ENCODE measurements around the gene PROM2. TPM values are rescaled to one million over a fixed set of nuclear protein-coding genes. Genes with fewer than 3 reads are reported as not detected.
A peak's percentile ranks its signal among the peaks of the same experiment; 100 is the strongest.

PROM2 gene
- total RNA-seq, 1 donor from 2014 or later = 18.5 TPM

DNA sequence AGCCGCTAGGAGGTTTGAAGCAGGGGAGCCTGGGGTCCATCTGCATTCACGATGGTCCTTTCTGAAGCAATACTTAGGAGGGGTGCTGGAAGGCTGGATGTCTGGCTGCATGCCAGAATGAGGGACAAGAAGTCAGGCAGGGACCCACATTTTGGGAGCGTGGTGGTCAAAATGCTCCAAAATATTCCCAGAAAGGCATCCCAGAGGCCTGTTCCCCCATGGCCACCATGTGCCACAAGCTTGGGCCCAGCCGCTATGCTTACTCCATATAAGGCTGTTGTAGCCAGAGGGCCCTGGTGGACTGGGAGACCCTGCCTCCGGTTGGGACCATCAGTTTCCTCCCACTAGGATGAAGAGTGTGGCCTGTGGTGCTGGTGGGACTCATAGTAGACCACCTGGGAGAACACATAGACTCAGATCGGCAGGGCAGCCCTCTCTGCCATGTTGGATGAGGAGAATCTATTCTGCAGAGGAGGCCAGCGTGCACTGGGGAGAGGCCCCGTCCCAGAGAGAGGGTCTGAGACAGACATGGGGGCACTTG, 3.6 kb upstream of the PROM2 start:
- TF ChIP-seq, protein P1, sequence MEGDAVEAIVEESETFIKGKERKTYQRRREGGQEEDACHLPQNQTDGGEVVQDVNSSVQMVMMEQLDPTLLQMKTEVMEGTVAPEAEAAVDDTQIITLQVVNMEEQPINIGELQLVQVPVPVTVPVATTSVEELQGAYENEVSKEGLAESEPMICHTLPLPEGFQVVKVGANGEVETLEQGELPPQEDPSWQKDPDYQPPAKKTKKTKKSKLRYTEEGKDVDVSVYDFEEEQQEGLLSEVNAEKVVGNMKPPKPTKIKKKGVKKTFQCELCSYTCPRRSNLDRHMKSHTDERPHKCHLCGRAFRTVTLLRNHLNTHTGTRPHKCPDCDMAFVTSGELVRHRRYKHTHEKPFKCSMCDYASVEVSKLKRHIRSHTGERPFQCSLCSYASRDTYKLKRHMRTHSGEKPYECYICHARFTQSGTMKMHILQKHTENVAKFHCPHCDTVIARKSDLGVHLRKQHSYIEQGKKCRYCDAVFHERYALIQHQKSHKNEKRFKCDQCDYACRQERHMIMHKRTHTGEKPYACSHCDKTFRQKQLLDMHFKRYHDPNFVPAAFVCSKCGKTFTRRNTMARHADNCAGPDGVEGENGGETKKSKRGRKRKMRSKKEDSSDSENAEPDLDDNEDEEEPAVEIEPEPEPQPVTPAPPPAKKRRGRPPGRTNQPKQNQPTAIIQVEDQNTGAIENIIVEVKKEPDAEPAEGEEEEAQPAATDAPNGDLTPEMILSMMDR (conservative IDR thresholded peaks at IDR 0.05) = no peak
- H3K27me3 Mint-ChIP-seq = no peaks in the 10 kb centered on the region

DNA sequence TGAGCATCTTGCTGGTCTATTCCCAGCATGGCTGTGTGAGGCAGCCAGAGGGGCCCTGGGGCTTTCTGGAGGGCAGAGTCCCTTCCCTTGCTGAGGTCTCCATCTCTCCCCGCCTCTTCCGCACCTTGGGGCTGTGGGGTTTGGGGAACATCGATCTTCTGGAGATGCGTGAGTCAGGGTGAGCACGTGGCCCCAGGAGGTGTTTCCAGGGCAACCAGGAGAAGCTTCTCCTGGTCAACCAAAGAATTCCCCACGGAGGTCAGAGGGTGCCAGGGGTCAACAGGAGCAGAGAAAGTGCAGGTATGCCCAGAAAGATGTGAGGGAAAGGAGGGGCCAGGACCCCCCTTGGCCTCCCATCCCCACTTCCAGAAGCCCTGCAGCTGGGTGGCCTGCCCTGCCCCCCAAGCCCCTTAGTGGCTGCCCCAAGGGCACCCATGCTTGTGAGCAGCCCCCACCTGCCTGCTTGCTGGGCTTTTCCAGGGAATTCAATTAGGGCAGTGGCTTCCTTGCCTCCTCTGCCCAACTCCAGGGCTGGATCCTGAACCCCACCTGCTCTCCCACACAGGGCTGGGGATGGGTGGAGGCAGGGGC, 2.8 kb upstream of the PROM2 start:
- peak overlapping the region; percentile 36 for H3K27ac Mint-ChIP-seq
- H3K36me3 Mint-ChIP-seq = no peaks in the 10 kb centered on the region
- H3K4me1 Mint-ChIP-seq (ENCODE audit: unreplicated experiment) = no peaks in the 10 kb centered on the region
- TF ChIP-seq, protein P1 (conservative IDR thresholded peaks at IDR 0.05) = no peak
- no peak overlapping the region for H3K4me3 Mint-ChIP-seq
- DNase-seq (ENCODE audit: extremely low spot score, unreplicated experiment) = peak; percentile 53
- no peaks in the 10 kb centered on the region for H3K9me3 Mint-ChIP-seq
- H3K27me3 Mint-ChIP-seq = no peaks in the 10 kb centered on the region

More for the DNA sequence above, 3.6 kb upstream of the PROM2 start:
- Mint-ChIP-seq H3K9me3 (no peaks in the 10 kb centered on the region), H3K27ac (no peak overlapping the region), H3K4me3 (no peak overlapping the region), H3K4me1 (ENCODE audit: unreplicated experiment) (no peaks in the 10 kb centered on the region), H3K36me3 (no peaks in the 10 kb centered on the region)
- peak; percentile 52 for DNase-seq (ENCODE audit: extremely low spot score, unreplicated experiment)

DNA sequence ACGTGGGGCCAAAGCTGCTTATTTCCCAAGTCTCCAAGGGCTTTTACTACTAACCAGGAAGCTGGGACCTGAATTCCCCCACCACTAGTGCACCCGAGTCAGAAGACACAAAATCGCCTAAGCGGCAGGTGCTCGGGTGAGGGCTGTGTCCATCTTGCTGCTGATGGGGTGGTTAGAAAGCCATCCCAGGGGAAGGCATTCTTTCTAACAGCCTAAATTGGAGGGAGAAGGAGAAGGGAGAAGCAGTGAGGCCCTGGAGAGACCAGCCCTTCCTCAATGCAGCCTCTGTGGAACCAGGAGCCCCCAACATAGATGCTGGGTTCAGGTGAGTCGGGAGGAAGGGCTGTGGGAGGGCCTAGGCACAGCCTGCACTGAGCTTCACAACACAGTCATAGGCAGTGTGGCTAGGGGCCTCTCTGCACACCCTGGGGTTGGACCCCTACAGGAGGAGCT, 1.9 kb upstream of the PROM2 start:
- Mint-ChIP-seq H3K27ac (no peak overlapping the region), H3K4me1 (ENCODE audit: unreplicated experiment) (no peaks in the 10 kb centered on the region), H3K4me3 (no peak overlapping the region), H3K36me3 (no peaks in the 10 kb centered on the region), H3K27me3 (no peaks in the 10 kb centered on the region), H3K9me3 (no peaks in the 10 kb centered on the region)
- no peak for DNase-seq (ENCODE audit: extremely low spot score, unreplicated experiment)
- TF ChIP-seq, protein P1 (conservative IDR thresholded peaks at IDR 0.05) = no peak

DNA sequence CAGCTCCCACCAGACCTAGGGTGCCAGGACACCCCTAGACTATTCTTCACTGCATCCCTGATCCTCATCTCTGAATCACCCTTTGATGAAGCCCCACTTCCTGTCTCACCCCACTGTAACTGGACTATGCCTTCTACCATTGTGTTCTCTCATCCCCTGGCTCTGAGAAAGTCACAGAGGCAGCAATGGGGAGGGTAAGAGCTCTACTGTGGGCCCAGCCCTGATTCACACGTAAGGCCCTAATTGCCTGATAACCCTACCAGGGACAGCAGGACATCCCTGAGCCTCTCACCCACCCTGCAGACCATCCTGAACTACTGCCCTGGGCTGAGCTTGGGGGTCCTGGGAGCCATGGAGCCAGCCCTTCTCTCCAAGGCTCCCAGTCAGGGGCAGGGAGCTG, 1.5 kb upstream of the PROM2 start:
- no peak overlapping the region for H3K4me3 Mint-ChIP-seq

DNA sequence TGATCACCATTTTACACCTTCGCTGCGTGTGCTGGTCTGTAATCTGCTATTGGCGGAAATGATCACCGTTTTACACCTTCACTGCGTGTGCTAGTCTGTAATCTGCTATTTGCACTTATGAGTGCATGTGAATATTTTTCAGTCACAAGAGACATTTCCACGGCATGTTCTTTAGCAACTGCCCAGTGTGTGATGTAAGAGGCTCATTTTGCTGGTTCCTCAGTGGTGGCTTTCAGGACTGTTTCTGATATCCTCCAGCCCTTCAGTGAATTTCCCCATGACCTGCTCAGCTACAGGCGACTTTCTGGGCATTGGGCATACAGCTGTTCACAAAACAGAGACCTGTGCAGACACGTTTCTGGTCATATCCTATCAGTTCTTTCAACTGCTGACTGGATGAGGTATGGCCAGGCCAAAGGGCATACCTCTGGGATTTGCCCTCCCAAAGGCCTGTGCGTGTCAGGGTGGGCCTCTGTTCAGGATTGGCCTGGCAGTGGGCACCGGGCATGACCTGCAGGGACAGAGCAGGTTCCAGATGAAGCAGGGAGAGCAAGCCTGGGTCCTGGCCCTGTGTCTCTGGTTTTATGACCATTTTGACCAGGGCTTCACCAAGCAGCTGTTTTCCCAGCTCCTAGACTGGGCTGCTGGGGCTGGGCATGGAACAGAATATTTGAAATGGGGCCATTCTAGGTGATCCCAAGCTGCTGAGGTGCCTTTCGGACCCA, 521 bp upstream of the PROM2 start:
- Mint-ChIP-seq H3K4me1 (ENCODE audit: unreplicated experiment) (no peaks in the 10 kb centered on the region), H3K27me3 (no peaks in the 10 kb centered on the region), H3K36me3 (no peaks in the 10 kb centered on the region), H3K27ac (peak overlapping the region; percentile 51), H3K9me3 (no peaks in the 10 kb centered on the region), H3K4me3 (no peak overlapping the region)
- TF ChIP-seq, protein P1 (conservative IDR thresholded peaks at IDR 0.05) = no peak
- DNase-seq (ENCODE audit: extremely low spot score, unreplicated experiment) = no peak

More for the DNA sequence above, 1.5 kb upstream of the PROM2 start:
- Mint-ChIP-seq H3K27me3 (no peaks in the 10 kb centered on the region), H3K36me3 (no peaks in the 10 kb centered on the region), H3K27ac (peak overlapping the region; percentile 51), H3K9me3 (no peaks in the 10 kb centered on the region), H3K4me1 (ENCODE audit: unreplicated experiment) (no peaks in the 10 kb centered on the region)
- TF ChIP-seq, protein P1 (conservative IDR thresholded peaks at IDR 0.05) = no peak
- DNase-seq (ENCODE audit: extremely low spot score, unreplicated experiment) = no peak
